ENCODE results near the gene DCAF7.

Gene DCAF7

GRCh38 chr17:63629627-63630026 lies 79.3 kb downstream of the DCAF7 start:
- no peak for DNase-seq (ENCODE audit: low read depth in 2 of 2)

DNA sequence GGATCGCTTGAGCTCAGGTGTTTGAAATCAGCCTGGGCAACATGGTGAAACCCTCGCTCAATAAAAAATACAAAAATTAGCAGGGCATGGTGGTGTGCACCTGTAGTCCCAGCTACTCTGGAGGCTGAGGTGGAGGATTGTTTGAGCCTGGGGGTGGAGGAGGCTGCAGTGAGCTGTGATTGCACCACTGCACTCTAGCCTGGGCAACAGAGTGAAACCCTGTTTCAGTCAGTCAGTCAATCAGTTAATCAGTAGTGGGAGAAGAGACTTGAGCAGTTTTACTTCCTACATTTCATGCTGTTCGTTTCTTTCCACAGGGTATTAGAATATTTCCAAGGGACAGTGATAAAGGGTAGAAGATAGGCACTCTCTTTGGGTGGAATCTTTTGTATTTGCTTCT lies 80.8 kb downstream of the DCAF7 start:
- DNase-seq (ENCODE audit: low read depth in 2 of 2): no peak

DNA sequence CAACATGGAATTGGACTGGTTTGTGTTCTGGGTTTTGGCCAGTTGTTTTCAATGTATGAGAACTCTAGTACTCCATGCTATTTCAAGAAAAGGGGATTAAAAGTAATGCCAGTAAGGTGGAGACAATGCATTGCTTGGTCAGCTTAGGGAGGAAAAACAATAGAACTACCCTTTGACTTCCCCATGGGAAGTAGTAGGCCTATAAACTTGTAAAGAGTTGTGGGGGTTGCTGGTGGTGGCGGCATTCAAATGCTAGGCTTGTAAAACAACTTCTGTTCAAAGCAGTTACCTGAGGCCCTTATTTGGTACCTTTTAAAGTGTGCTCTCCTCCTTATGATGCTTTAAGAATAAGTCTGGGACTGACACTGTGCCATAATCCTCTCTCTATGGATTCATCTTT lies 81.3 kb downstream of the DCAF7 start:
- DNase-seq (ENCODE audit: low read depth in 2 of 2): no peak

DNA sequence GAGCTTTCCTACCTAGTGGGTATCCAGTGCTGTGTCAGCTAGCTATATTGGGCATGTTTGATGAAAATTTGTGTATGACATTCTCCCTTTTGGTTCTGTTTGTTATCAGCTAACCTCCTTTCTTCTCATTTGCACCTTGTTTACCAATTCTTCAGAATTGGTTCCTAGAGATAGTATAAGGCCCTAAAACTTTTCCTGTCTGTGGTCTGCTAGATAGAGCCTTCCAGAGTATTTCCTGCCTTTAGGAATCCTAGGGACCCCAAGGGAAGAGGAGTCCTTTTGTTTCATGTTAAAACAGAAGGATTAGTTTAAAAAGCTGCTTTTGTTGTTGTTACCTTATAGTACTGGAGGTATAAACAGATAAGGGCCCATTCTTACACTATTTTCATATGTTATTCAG lies 83.5 kb downstream of the DCAF7 start:
- DNase-seq (ENCODE audit: low read depth in 2 of 2): no peak

DNA sequence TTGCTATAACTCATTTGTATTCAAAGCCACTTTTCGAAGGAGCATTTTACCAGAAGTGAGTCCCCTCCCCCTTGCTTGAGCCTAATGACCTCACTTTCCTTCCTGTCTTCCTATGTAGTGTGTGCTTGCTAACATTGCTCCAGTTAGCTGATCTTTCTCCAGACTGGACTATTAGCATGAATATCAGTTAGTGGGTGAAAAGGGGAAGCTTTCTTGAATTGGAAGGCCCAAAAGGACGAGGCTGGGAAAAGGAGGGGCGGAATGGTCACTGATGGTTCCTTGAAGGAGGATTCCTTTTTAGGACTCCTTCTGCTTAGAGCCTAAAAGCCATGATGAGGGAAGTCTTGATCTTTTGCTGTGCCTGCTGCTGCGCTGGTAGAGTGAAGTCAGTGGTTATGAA lies 83.9 kb downstream of the DCAF7 start:
- DNase-seq (ENCODE audit: low read depth in 2 of 2): no peak

DNA sequence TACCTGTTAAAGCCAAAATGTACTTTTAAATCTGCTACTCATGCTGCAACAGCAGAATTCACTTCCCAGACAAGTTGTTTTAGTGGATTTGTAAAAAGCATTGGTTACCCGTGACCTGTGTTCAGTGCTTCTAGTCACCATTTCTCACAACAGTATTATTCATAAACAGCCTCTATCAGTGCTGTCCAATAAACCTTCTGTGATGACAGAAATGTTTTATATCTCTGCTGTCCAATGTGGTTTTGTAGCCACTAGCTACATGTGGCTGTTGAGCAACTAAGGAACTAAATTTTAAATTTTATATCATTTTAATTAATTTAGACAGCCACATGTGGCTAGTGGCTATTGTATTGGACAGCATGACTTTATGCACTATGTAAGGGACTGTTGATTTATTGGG lies 84.5 kb downstream of the DCAF7 start:
- no peak for DNase-seq (ENCODE audit: low read depth in 2 of 2)

GRCh38 chr17:63635290-63635689 lies 85.0 kb downstream of the DCAF7 start:
- DNase-seq (ENCODE audit: low read depth in 2 of 2): no peak

- DNase-seq (ENCODE audit: low read depth in 2 of 2): no peak
These were observed 85.5 kb downstream of the DCAF7 start for GRCh38 chr17:63635787-63636186.

DNA sequence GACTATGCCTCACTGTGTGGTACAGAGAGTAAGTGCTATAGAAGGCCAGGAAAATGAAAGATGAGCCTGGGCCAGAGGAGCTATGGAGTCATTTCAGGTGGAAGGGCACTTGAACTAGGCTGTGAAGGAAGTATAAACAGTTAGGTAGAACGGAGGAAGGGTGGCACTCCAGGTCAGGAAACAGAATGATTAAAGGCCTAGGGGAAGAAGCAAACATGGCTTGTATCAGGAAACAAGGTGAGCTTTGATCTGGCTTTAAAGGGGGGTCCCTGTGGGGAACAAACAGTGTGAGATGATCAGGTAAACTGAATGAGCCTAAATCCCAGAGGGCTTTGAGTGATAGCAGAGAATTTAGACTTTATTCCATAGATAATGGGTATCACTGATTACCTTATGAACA lies 88.8 kb downstream of the DCAF7 start:
- DNase-seq (ENCODE audit: low read depth in 2 of 2): no peak

DNA sequence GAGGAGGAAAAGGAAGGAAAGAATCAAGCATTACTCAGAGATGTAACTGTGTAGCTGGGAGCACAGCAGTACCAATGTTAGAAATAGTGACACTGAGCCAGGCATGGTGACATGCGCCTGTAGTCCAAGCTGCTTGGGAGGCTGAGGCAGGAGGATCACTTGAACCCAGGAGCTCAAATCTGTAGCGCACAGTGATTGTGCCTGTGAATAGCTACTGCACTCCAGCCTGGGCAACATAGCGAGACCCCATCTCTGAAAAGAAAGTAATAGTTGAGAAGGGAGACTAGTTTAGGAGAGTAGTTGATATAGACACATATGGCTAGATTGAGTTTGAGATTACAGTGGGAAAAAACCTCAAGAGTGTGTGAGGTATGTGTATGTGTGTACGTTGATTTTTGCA lies 89.8 kb downstream of the DCAF7 start:
- DNase-seq (ENCODE audit: low read depth in 2 of 2): no peak

GRCh38 chr17:63641692-63642448 lies 91.6 kb downstream of the DCAF7 start:
- no peak for DNase-seq (ENCODE audit: low read depth in 2 of 2)

All from fibroblast of skin of left biceps (primary cell).